ENCODE measurements around the gene MEGF11. TPM values are rescaled to one million over a fixed set of nuclear protein-coding genes. Genes with fewer than 3 reads are reported as not detected.

MEGF11 gene
- total RNA-seq, 1 experiment from 2014 or later = 2.3 TPM

GRCh38 chr15:66239514-66239913 lies 14.0 kb downstream of the MEGF11 start:
- ATAC-seq = no peak
- H3K4me2 ChIP-seq (ENCODE audit: low read length) = no peak overlapping the region
- H4K20me1 ChIP-seq (ENCODE audit: insufficient read depth) = no peaks in the 10 kb centered on the region
- BruUV-seq (replicated peaks) = no TSS peak
- H3K36me3 ChIP-seq (ENCODE audit: control insufficient read depth in 1 of 2, insufficient read depth in 2 of 2, low read length in 2 of 2) = no peaks in the 10 kb centered on the region
- no peak for TF ChIP-seq SRF (IDR thresholded peaks at IDR 0.05; ENCODE audit: low read depth)
- TF ChIP-seq ZBTB33 (IDR thresholded peaks at IDR 0.05; ENCODE audit: extremely low read depth, insufficient replicate concordance, low read length) = no peak
- TF ChIP-seq CBX3 (IDR thresholded peaks at IDR 0.05; ENCODE audit: low read depth) = no peak
- TF ChIP-seq TCF7L2 (IDR thresholded peaks at IDR 0.05; ENCODE audit: borderline replicate concordance, extremely low read depth, insufficient read depth, insufficient read length) = no peak
- no peak for TF ChIP-seq REST (IDR thresholded peaks at IDR 0.05; ENCODE audit: low read depth)
- no peak for TF ChIP-seq ZFX (IDR thresholded peaks at IDR 0.05)
- TF ChIP-seq EZH2phosphoT487 (IDR thresholded peaks at IDR 0.05; ENCODE audit: borderline replicate concordance) = no peak
- no peak for TF ChIP-seq EGR1 (IDR thresholded peaks at IDR 0.05; ENCODE audit: low read depth)
- no peak for TF ChIP-seq CEBPB (IDR thresholded peaks at IDR 0.05; ENCODE audit: low read depth)
- H3K9ac ChIP-seq (ENCODE audit: low read length) = no peak overlapping the region
- H3K9me3 ChIP-seq (ENCODE audit: control insufficient read depth in 1 of 2, insufficient read depth in 1 of 2, low read depth in 1 of 2, low read length in 2 of 2) = no peaks in the 10 kb centered on the region
- no peak for DNase-seq (ENCODE audit: low read depth, low spot score)
- ChIA-PET CTCF (no interaction called here), POLR2A (no interaction called here), RAD21 (ENCODE audit: low non-redundant PET in 1 of 2, low total read pairs in 2 of 2, uncharacterized antibody in 2 of 2, unreplicated experiment in 2 of 2) (no interaction called here)
- no peaks in the 10 kb centered on the region for H3K27me3 ChIP-seq (ENCODE audit: insufficient read depth, low read length)
- no peak overlapping the region for H2AFZ ChIP-seq (ENCODE audit: low read depth, low read length, poor library complexity, severe bottlenecking)
- intact Hi-C loops (cut with micrococcal nuclease) = no loop called here
- H3K9me2 ChIP-seq (ENCODE audit: insufficient read depth) = no peaks in the 10 kb centered on the region
- H3K4me3 ChIP-seq (replicated peaks in 1 of 2; ENCODE audit: low read depth in 1 of 2, low read length in 2 of 2) = no peak overlapping the region
- peaks cover 0 to 10% of the 10 kb centered on the region in 2 experiments; a peak in 1 of 4 replicates for H3K4me1 ChIP-seq (ENCODE audit: control insufficient read depth in 1 of 2, insufficient read depth in 2 of 2, low read length in 2 of 2)
- no peak overlapping the region for H3K27ac ChIP-seq (ENCODE audit: low read depth, low read length)
- H3K79me2 ChIP-seq (ENCODE audit: insufficient read depth, low read length) = no peaks in the 10 kb centered on the region
